Osteoblast (primary cell): ENCODE results near the gene PPP1R10. TPM values are rescaled to one million over a fixed set of nuclear protein-coding genes. Genes with fewer than 3 reads are reported as not detected.
A peak's percentile ranks its signal among the peaks of the same experiment; 100 is the strongest.

ENCODE experiments used
- DNase-seq: peaks from one replicate; pipeline ENCODE4 v3.0.0; 2011; ENCODE audit warnings: low spot score, mixed read lengths; ENCODE audit not compliant: insufficient read length; ENCODE audit errors: missing footprints
- H2AFZ ChIP-seq: 2 replicates; pipeline ENCODE4 v1.6.0; 2011; ENCODE audit warnings: mild to moderate bottlenecking, low read length
- H3K27ac ChIP-seq: 2 replicates; pipeline ENCODE4 v1.5.1; 2011; ENCODE audit warnings: mild to moderate bottlenecking, low read depth, low read length, moderate library complexity
- H3K27me3 ChIP-seq: 2 replicates; pipeline ENCODE4 v1.6.0; 2012; ENCODE audit warnings: mild to moderate bottlenecking, control low read depth, inconsistent platforms, low read length, moderate library complexity; ENCODE audit not compliant: insufficient read depth
- H3K36me3 ChIP-seq: 2 replicates; pipeline ENCODE4 v1.5.1; 2011; ENCODE audit warnings: mild to moderate bottlenecking, low read length, control low read depth, moderate library complexity; ENCODE audit not compliant: insufficient read depth
- H3K4me1 ChIP-seq: 2 replicates; pipeline ENCODE4 v1.5.1; 2011; ENCODE audit warnings: mild to moderate bottlenecking, low read length, control low read depth, moderate library complexity; ENCODE audit not compliant: insufficient read depth
- H3K4me2 ChIP-seq: 2 replicates; pipeline ENCODE4 v1.6.0; 2011; ENCODE audit warnings: mild to moderate bottlenecking, low read length; ENCODE audit not compliant: insufficient read depth
- H3K4me3 ChIP-seq: fragments of 200-600 bp; sonication (generic); 3 replicates; pipeline ENCODE4 v1.5.1; 2012; ENCODE audit warnings: mild to moderate bottlenecking, low read length, inconsistent platforms; ENCODE audit not compliant: insufficient read depth
- H3K79me2 ChIP-seq: 2 replicates; pipeline ENCODE4 v1.6.0; 2012; ENCODE audit warnings: mild to moderate bottlenecking, low read length, control low read depth, inconsistent platforms; ENCODE audit not compliant: insufficient read depth
- H3K9me3 ChIP-seq: 2 replicates; pipeline ENCODE4 v1.5.1; 2011; ENCODE audit warnings: low read depth, low read length, control low read depth
- H4K20me1 ChIP-seq: 2 replicates; pipeline ENCODE4 v1.6.0; 2012; ENCODE audit warnings: mild to moderate bottlenecking, low read length, control low read depth; ENCODE audit not compliant: insufficient read depth
- total RNA-seq: library from RNA; depleted of rRNA; stranded (reverse); fragments of >200 nt; gene quantifications from 2 replicates; pipeline ENCODE4 v1.2.3, GENCODE V29; 2012
- TF ChIP-seq, protein P1 (sequence below): IDR thresholded peaks from 2 replicates; pipeline ENCODE4 v1.5.1; 2011; ENCODE audit warnings: mild to moderate bottlenecking, low read depth, low read length, moderate library complexity; ENCODE audit errors: extremely low read depth

Gene PPP1R10
- total RNA-seq, 1 donor, result 29.0 TPM

DNA sequence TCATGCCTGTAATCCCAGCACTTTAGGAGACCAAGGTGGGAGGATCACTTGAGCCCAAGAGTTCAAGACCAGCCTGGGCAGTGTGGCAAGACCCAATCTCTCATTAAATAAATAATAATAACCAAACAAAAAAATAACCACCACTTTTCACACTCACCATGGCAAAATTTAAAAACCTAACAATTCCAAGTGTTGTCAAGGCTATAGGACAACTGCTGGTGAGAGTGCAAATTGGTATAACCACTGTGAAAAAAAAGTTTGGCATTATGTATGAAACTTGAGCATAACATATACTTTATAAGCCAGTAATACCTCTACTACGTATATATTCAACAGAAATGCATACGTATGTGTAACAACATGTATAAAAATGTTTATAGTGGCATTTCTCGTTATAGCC, 56.1 kb downstream of the PPP1R10 start:
- DNase-seq, result no peak
- Histone ChIP-seq H3K4me3 (no peak overlapping the region), H3K4me1 (peaks cover 9% of the 10 kb centered on the region), H3K79me2 (peaks cover 31% of the 10 kb centered on the region), H3K27me3 (no peaks in the 10 kb centered on the region), H2AFZ (no peak overlapping the region), H4K20me1 (peaks cover 4% of the 10 kb centered on the region), H3K36me3 (peaks cover 23% of the 10 kb centered on the region), H3K9me3 (no peaks in the 10 kb centered on the region), H3K27ac (no peak overlapping the region), H3K4me2 (no peak overlapping the region)
- TF ChIP-seq, protein P1, sequence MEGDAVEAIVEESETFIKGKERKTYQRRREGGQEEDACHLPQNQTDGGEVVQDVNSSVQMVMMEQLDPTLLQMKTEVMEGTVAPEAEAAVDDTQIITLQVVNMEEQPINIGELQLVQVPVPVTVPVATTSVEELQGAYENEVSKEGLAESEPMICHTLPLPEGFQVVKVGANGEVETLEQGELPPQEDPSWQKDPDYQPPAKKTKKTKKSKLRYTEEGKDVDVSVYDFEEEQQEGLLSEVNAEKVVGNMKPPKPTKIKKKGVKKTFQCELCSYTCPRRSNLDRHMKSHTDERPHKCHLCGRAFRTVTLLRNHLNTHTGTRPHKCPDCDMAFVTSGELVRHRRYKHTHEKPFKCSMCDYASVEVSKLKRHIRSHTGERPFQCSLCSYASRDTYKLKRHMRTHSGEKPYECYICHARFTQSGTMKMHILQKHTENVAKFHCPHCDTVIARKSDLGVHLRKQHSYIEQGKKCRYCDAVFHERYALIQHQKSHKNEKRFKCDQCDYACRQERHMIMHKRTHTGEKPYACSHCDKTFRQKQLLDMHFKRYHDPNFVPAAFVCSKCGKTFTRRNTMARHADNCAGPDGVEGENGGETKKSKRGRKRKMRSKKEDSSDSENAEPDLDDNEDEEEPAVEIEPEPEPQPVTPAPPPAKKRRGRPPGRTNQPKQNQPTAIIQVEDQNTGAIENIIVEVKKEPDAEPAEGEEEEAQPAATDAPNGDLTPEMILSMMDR, result no peak

DNA sequence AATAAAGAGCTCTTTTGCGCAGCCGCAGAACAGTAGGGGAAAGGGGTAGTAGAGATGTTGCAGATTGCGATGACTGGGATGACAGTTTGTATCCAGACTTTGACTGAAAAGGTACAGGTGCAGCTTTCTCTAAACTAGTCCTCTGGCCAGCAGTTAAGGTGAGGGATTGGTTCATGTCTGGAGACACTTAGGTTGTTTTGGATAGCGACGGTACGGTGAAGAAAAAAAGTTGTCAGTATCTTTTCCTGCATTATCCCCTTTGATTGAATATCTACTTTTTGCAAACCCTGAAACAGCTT, 59.4 kb downstream of the PPP1R10 start:
- no peaks in the 10 kb centered on the region for H3K9me3 ChIP-seq
- TF ChIP-seq, protein P1, result no peak
- H3K79me2 ChIP-seq, result peaks cover 61% of the 10 kb centered on the region
- H2AFZ ChIP-seq, result peak overlapping the region; percentile 94
- DNase-seq, result no peak
- H3K36me3 ChIP-seq, result peaks cover 38% of the 10 kb centered on the region
- H3K27ac ChIP-seq, result peak overlapping the region; percentile 98
- peak overlapping the region; percentile 94 for H3K4me2 ChIP-seq
- no peaks in the 10 kb centered on the region for H3K27me3 ChIP-seq
- H4K20me1 ChIP-seq, result peaks cover 11% of the 10 kb centered on the region
- peaks cover 18% of the 10 kb centered on the region for H3K4me1 ChIP-seq
- peak overlapping the region; percentile 92 for H3K4me3 ChIP-seq

DNA sequence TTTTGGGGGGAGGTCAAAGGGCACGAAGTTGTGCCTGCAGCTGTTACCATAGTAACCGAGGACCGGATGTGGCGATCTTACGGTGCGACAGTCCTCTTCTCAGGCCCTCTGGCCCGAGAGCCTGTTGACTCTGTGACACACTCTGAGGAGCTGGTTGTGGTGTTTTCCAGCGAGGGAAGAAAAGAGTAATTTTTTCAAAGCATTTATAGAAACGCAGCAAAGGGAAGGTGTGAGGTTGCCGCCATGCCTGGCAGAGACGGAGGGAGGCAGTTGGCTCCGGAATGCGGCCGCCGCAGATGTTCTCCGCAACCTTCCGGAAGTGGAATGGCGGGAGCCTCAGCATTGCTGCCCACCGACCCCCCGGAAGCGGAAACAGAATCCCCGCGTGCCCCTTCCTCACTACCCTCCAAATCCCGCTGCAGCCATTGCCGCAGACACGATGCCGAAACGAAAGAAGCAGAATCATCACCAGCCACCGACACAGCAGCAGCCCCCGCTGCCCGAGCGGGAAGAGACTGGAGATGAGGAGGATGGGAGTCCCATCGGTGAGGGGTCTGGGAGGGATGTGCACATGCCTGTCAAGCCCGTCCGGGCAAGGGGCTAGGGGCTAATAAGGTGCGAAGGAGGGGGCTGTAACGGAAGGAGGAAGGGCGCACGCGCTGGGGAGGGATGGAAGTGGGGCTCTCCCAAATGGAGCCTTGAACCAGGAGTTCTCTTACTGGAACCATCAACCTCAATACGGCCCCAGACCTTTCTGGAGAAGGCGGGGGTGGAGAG, 59.9 kb downstream of the PPP1R10 start, which contains the start of gene PRR3:
Gene PRR3 (plus strand): TSS at position 390 of the 777 bp plus-strand sequence. CDS start 50 bp downstream, at position 440.
- peak within 1 kb of the TSS; percentile 94 for H2AFZ ChIP-seq
- H3K27me3 ChIP-seq, result no peaks in the 10 kb centered on the region
- peaks cover 61% of the 10 kb centered on the region for H3K79me2 ChIP-seq
- H3K4me1 ChIP-seq, result peaks cover 18% of the 10 kb centered on the region
- H3K36me3 ChIP-seq, result peaks cover 38% of the 10 kb centered on the region
- TF ChIP-seq, protein P1, result no peak
- H3K9me3 ChIP-seq, result no peaks in the 10 kb centered on the region
- H3K4me3 ChIP-seq, result peak within 1 kb of the TSS; percentile 92
- H4K20me1 ChIP-seq, result peaks cover 11% of the 10 kb centered on the region
- DNase-seq, result peak; percentile 95
- H3K4me2 ChIP-seq, result peak within 1 kb of the TSS; percentile 94
- H3K27ac ChIP-seq, result peak within 1 kb of the TSS; percentile 98

DNA sequence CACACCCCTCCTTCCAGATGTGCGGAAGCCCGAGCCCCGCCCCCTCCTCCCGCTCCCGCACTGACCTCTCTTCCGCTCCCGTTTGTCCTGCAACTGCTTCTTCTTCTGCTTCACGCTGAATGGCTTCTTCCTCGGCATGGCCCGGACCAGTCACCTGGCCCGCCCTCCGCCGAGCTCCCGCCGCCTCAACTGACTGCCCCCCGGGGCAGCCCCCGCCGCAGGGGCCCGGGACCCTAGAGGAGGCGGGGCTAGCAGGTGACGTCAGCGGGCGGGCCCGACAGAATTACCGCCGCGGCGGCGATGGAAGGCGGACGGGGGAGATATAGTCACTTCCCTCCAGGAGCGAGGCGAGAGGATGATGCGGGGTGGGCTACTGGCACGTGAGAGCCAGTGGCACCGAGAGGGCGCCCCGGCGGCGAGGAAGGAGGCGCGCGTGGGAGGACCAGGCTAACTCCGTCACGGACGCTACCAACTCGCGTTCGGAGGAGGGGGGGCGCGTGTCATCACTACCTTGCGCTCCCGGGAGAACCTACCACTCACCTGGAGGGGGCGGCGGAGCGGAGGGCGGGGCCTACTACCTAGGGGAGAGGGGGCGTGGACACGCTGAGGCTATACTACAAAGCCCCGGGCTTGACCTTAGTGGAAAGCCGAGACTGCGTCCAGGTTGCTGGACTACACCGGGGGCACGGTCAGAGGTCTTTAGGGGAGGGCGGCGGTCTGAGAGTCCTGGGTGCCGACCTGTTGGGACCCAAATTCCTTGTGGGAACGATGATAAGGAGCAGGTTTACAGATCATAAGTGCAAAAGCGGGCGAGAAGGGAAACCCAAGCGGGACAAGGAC, 60.8 kb downstream of the PPP1R10 start, which contains the start of gene GNL1:
Gene GNL1 (minus strand): TSS at position 424 of the 840 bp plus-strand sequence. CDS start 286 bp downstream, at position 138.
- H3K27me3 ChIP-seq, result no peaks in the 10 kb centered on the region
- TF ChIP-seq, protein P1, result no peak
- no peaks in the 10 kb centered on the region for H3K9me3 ChIP-seq
- H3K79me2 ChIP-seq, result peaks cover 61% of the 10 kb centered on the region
- H3K4me3 ChIP-seq, result peak within 1 kb of the TSS; percentile 92
- H3K27ac ChIP-seq, result peak within 1 kb of the TSS; percentile 98
- peaks cover 18% of the 10 kb centered on the region for H3K4me1 ChIP-seq
- DNase-seq, result peak; percentile 93
- H2AFZ ChIP-seq, result peak within 1 kb of the TSS; percentile 94
- H3K4me2 ChIP-seq, result peak within 1 kb of the TSS; percentile 94
- peaks cover 11% of the 10 kb centered on the region for H4K20me1 ChIP-seq
- peaks cover 41% of the 10 kb centered on the region for H3K36me3 ChIP-seq
